ENCODE data around the gene ZNRD2.

Gene ZNRD2

GRCh38 chr11:65538232-65538914, 31.9 kb upstream of the ZNRD2 start:
- DNase-seq (ENCODE audit: low read depth in 2 of 2), result no peak

GRCh38 chr11:65538915-65539743, 31.1 kb upstream of the ZNRD2 start:
- no peak for DNase-seq (ENCODE audit: low read depth in 2 of 2)

- DNase-seq (ENCODE audit: low read depth in 2 of 2), result peak in 1 of 2 donors; percentile 25
These were observed 30.5 kb upstream of the ZNRD2 start for GRCh38 chr11:65539744-65540289.

GRCh38 chr11:65540290-65541092, 29.8 kb upstream of the ZNRD2 start:
- DNase-seq (ENCODE audit: low read depth in 2 of 2), result peak; percentile 66 to 69

GRCh38 chr11:65541093-65541982, 28.9 kb upstream of the ZNRD2 start:
- DNase-seq (ENCODE audit: low read depth in 2 of 2), result no peak

GRCh38 chr11:65542738-65543390, 27.4 kb upstream of the ZNRD2 start:
- no peak for DNase-seq (ENCODE audit: low read depth in 2 of 2)

GRCh38 chr11:65545853-65546216, 24.4 kb upstream of the ZNRD2 start:
- DNase-seq (ENCODE audit: low read depth in 2 of 2), result no peak

GRCh38 chr11:65546217-65546958, 23.9 kb upstream of the ZNRD2 start:
- peak; percentile 94 to 96 for DNase-seq (ENCODE audit: low read depth in 2 of 2)

GRCh38 chr11:65547446-65548125, 22.7 kb upstream of the ZNRD2 start:
- DNase-seq (ENCODE audit: low read depth in 2 of 2), result no peak

- DNase-seq (ENCODE audit: low read depth in 2 of 2), result no peak
These were observed 21.9 kb upstream of the ZNRD2 start for GRCh38 chr11:65548395-65548794.

- no peak for DNase-seq (ENCODE audit: low read depth in 2 of 2)
These were observed 21.2 kb upstream of the ZNRD2 start for GRCh38 chr11:65549096-65549495.

- DNase-seq (ENCODE audit: low read depth in 2 of 2), result no peak
These were observed 18.5 kb upstream of the ZNRD2 start for GRCh38 chr11:65551572-65552387.

GRCh38 chr11:65552388-65552951, 17.8 kb upstream of the ZNRD2 start:
- DNase-seq (ENCODE audit: low read depth in 2 of 2), result no peak

- DNase-seq (ENCODE audit: low read depth in 2 of 2), result no peak
These were observed 16.8 kb upstream of the ZNRD2 start for GRCh38 chr11:65553301-65554001.

GRCh38 chr11:65554057-65554818, 16.0 kb upstream of the ZNRD2 start:
- no peak for DNase-seq (ENCODE audit: low read depth in 2 of 2)

GRCh38 chr11:65554842-65555430, 15.3 kb upstream of the ZNRD2 start:
- no peak for DNase-seq (ENCODE audit: low read depth in 2 of 2)
